HG03196 (cell line): ENCODE measurements around the gene RFX1.

Experiments used
- ATAC-seq: cut with Tn5 transposase; IDR thresholded peaks from one replicate; pipeline ENCODE4 v1.9.1; 2021; ENCODE audit not compliant: unreplicated experiment

RFX1 gene

GRCh38 chr19:13961826-13962698, 44.1 kb downstream of the RFX1 start:
- ATAC-seq = no peak

- ATAC-seq = no peak
Measured at GRCh38 chr19:13960863-13961784, 45.0 kb downstream of the RFX1 start.

- no peak for ATAC-seq
Measured at GRCh38 chr19:13959962-13960862, 45.9 kb downstream of the RFX1 start.

DNA sequence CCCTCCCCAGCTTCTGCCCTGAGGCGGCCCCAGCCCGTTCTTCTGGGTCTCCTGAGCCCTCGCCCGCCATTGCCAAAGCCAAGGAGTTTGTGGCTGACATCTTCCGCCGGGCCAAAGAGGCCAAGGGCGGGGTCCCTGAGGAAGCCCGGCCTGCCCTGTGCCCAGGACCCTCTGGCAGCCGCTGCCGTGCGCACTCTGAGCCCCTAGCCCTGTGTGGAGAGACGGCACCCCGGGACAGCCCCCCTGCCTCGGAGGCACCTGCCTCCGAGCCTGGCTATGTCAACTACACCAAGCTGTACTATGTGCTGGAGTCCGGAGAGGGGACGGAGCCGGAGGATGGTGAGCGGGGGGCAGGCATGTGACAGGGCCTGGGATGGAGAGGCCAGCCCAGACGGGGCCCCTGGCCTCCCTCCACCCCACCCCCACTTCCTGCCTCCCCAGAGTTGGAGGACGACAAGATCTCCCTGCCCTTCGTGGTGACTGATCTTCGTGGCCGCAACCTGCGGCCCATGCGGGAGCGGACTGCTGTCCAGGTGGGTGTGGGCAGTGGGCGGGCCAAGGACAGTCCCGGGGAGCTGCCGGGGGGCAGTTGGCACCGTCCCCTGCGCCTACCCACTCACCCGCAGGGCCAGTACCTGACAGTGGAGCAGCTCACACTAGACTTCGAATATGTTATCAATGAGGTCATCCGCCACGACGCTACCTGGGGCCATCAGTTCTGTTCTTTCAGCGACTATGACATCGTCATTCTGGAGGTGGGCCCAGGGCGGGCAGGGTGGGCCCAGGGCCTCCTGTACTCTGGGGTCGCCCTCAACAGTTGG, 46.8 kb downstream of the RFX1 start:
- ATAC-seq = no peak

- no peak for ATAC-seq
Measured at GRCh38 chr19:13958043-13958442, 48.1 kb downstream of the RFX1 start.

- no peak for ATAC-seq
Measured at GRCh38 chr19:13957051-13957450, 49.1 kb downstream of the RFX1 start.

DNA sequence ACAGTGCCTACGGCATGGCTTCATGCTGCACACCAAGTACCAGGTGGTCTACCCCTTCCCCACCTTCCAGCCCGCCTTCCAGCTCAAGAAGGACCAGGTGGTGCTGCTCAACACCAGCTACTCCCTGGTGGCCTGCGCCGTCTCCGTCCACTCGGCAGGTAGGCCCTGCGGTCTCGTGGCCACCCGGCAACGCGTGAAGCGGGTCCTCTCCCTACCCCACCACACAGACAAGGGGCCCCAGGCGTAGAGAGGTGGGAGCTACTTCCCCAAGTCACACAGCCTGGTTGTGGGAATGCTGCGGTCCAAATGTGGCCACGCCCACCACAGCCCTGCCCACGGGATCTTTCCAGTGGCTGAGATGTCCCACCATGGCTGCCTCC, 49.8 kb downstream of the RFX1 start:
- no peak for ATAC-seq

DNA sequence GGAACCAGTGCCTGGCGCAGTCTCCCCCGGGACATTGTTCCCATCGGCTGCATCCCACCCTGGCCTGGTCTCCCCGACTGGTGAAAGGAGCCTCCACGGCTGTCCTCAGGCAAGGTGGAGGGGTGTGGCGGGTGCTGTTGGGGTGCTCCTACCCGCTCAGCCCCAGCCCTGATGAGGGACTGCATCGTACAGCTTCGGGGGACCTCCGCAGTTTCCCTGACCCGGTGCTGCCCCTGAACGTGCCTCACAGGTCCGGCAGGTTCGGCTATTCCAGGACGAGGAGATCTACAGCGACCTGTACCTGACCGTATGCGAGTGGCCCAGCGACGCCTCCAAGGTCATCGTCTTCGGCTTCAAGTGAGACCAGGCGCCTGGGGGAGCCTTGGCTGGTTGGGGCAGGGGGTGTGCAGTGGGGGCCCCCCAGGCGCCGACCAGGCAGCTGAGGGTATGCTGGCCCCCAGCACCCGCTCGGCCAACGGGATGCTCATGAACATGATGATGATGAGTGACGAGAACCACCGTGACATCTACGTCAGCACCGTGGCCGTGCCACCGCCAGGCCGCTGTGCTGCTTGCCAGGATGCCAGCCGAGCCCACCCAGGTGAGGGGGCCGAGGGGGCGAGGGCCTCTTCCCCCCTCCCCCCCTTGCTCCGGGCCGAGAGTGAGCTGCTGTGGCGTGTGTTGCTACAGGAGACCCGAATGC, 50.3 kb downstream of the RFX1 start:
- no peak for ATAC-seq

DNA sequence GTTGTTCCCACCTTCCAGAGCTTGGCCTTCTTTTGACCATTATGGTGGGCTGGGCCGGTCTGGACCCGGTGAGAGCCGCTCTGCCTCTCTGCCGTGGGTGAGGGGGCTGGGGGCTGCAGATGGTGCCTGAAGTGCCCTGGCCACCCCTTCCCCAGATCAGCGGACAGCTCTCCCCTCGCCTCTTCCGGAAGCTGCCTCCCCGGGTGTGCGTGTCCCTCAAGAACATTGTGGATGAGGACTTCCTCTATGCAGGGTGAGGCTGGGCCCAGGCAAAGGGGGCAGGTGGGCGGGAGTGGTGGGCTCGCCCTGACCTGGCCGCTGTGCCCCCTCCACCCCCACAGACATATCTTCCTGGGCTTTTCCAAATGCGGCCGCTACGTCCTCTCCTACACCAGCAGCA, 51.9 kb downstream of the RFX1 start:
- no peak for ATAC-seq

DNA sequence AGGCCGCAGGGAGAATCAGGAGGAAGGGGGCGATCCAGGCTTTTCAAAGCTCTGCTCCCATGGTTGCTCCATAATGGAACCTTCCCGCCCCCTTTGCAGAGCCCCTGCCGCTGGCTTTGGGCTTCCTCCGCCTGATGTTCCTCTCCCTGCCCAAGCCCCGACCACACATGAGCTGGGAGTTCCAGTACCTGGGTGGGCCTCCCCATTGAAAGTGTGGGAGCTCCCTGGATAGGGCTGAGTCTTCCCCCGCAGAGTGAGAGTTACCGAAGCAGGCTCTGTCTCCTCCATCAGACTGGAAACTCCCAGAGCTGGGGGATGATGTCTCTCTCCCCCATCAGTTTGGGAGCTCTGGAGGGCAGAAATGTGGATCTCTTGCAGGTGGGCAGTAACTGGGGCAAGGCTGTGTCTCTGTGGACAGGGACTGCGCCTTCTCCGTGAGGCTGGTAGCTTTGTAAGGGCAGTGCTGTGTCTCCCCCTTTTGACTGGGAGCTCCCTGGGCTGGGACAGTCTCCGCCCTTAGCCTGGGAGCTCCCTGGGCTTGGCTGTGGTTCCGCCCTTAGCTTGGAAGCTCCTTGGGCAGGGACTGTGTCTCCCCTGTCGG, 53.1 kb downstream of the RFX1 start:
- no peak for ATAC-seq

DNA sequence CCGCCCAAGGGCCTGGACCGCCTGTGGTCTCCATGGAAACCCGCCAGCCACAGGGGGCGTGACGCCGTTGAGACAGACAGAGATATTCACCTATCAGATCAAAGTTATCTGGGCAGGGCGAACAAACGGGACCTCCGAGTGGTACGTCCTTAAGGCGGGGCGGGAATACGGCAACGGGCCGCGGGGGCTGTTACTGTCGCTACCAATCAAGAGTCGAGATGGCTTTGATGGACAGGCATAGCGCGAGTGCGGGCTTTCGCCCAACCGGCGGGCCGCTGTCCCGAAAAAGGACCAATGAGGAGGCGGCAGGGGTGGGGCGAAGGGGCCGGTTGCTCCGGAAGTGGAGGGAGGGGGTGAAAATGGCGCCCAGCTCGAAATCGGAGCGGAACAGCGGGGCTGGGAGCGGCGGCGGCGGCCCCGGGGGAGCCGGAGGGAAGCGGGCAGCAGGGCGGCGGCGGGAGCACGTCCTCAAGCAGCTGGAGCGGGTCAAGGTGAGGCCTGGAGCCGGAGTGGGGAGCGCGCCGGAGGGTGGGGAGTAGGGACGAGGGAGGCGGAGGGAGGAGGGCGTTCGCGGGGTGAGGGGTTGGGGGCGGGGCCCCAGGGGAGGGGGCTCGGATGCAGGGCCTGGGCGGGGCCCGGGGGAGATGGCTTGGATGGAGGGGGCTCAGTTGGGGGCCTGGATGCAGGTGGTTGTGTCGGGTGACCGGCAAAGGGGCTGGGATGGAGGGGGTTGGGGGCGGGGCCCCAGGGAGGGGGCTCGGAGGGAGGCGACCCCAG, 53.8 kb downstream of the RFX1 start, which contains the start of gene DCAF15:
Gene DCAF15 (plus strand): TSS at position 356 of the 777 bp plus-strand sequence. CDS start 4 bp downstream, at position 360.
- peak; percentile 94 for ATAC-seq

GRCh38 chr19:13951799-13952153, 54.3 kb downstream of the RFX1 start:
- ATAC-seq = no peak

- no peak for ATAC-seq
Measured at GRCh38 chr19:13951043-13951442, 55.1 kb downstream of the RFX1 start.

DNA sequence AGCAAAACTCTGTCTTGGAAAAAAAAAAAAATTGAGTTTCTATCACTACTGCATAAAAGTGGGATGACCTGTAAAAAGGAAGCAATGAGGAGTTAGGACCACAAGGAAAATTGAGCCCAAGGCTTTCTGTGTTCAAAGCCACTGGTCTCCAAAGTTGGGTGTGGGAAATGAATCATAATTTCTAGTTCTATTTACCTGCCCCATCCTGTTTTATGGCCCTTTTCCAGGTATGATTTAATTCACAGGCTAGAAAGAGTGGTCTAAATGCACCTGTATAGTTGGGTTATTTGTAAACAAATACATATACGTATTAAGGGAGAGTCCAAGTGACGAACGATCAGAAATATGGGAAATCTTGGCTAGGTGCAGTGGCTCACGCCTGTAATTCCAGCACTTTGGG, 59.7 kb downstream of the RFX1 start:
- ATAC-seq = no peak

DNA sequence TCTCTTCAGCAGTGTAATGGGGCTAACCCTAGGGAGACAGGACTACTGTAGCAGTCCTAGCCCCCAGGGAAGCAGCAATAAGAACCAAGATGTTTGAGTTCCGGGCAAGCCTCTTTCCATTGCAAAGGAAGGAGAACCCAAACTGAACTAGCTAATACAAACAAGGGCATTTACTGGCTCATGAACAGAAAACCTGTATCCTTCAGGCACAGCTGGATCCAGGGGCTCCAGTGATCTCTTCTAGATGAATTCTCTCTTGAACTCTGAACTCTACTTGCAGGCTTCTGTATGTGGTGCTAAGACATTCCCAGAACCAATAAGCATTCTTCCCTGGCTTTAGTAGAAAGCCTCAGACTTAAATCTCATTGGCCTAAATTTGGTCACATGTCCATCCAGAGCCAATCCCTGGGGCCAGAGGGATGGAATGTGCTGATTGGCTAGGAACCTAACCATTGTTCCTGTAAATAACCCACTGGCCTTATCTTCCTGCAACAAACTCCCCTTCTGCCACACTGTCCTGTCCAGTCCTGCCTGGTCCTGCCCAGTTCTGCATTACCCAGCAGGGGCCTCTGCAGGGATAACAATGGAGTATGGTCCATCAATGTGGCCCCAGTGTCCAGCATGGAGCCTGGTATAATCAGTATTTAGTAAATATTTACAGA, 64.0 kb downstream of the RFX1 start:
- no peak for ATAC-seq

GRCh38 chr19:13938301-13939064, 67.6 kb downstream of the RFX1 start, which contains the start of gene PODNL1:
Gene PODNL1, minus strand, starts transcription at chr19:13938417. Its CDS starts 236 bp downstream, at chr19:13938181.
- ATAC-seq = no peak
